ENCODE measurements around the gene PSMD14.
"Not testable (repeated sequence)": the region's sequence is repeated elsewhere in the genome, so short reads cannot be mapped to it uniquely, and the experiment has no call there.

Gene PSMD14

DNA sequence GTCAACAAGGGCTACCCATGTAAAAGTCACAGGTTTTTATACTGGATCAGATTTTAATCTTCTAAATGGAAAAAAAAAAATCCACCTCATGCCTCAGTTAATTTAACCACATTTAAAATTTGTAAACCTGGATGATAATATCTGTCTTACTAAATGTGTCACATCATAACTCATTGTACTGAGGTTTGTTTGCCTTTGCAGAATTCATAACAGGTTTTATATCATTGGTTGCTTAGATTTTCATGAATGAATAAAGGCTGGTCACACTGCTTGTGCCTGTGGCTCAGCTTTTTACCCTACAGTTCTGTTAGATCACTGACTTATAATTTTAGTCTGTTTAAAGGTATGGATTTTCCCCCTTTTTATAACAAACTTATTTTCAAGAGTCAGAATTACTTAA, 48.9 kb downstream of the PSMD14 start:
- DNase-seq (ENCODE audit: low read depth, low spot score): no peak
- TF ChIP-seq SUZ12 (IDR thresholded peaks at IDR 0.05; ENCODE audit: extremely low read depth, insufficient read depth, insufficient read length): no peak
- TF ChIP-seq YY1 (IDR thresholded peaks at IDR 0.05; ENCODE audit: insufficient read depth, insufficient read length): no peak
- no peak for TF ChIP-seq ZNF274 (IDR thresholded peaks at IDR 0.05; ENCODE audit: low read depth, low read length)
- Histone ChIP-seq H3K9ac (ENCODE audit: insufficient read length, low read depth) (no peak overlapping the region), H3K36me3 (ENCODE audit: insufficient read depth, insufficient read length, low read length) (no peaks in the 10 kb centered on the region), H3K4me1 (ENCODE audit: insufficient read depth, insufficient read length) (no peaks in the 10 kb centered on the region), H3K4me3 (ENCODE audit: insufficient read length, low read depth) (no peak overlapping the region), H3K9me3 (ENCODE audit: insufficient read depth, low read length) (peaks cover 15% of the 10 kb centered on the region), H3K27me3 (ENCODE audit: insufficient read depth, insufficient read length) (no peaks in the 10 kb centered on the region)

DNA sequence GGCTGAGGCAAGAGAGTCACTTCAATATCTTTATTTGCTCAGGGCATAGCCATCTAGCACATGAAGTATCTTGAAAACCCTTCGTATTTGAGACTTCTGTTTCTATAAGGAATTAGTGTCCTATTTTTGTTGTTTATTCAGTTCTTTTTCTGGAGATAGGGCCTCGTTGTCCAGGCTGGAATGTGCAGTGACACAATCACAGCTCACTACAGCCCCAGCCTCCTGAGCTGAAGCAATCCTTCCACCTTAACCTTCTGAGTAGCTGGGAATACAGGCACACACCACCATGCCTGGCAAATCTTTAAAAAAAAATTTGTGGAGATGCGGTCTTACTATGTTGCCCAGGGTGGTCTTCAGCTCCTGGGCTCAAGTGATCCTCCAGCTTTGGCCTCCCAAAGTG, 50.6 kb downstream of the PSMD14 start:
- peaks cover 7% of the 10 kb centered on the region for H3K36me3 ChIP-seq (ENCODE audit: insufficient read depth, insufficient read length, low read length)
- H3K9ac ChIP-seq (ENCODE audit: insufficient read length, low read depth): no peak overlapping the region
- H3K4me3 ChIP-seq (ENCODE audit: insufficient read length, low read depth): no peak overlapping the region
- H3K4me1 ChIP-seq (ENCODE audit: insufficient read depth, insufficient read length): no peaks in the 10 kb centered on the region
- H3K27me3 ChIP-seq (ENCODE audit: insufficient read depth, insufficient read length): no peaks in the 10 kb centered on the region
- DNase-seq (ENCODE audit: low read depth, low spot score): no peak
- TF ChIP-seq YY1 (IDR thresholded peaks at IDR 0.05; ENCODE audit: insufficient read depth, insufficient read length) (no peak), ZNF274 (IDR thresholded peaks at IDR 0.05; ENCODE audit: low read depth, low read length) (no peak), SUZ12 (IDR thresholded peaks at IDR 0.05; ENCODE audit: extremely low read depth, insufficient read depth, insufficient read length) (no peak)
- H3K9me3 ChIP-seq (ENCODE audit: insufficient read depth, low read length): peaks cover 26% of the 10 kb centered on the region

DNA sequence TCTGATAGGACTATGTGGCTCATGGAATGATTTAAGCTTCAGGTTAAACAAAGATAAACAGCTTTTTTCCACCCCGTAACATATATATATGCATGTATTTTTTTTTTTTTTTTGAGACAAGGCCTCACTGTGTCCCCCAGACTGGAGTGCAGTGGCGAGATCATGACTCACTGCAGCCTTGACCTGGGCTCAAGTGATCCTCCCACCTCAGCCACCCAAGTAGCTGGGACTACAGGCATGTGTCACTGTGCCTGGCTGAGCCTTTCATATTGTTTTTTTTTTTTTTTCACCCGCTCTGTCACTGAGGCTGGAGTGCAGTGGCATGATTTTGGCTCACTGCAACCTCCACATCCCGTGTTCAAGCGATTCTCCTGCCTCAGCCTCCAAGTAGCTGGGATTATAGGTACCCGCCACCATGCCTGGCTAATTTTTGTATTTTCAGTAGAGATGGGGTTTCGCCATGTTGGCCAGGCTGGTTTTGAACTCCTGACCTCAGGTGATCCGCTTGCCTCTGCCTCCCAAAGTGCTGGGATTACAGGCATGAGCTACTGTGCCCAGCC, 52.0 kb downstream of the PSMD14 start:
- not testable (repeated sequence) for H3K4me1 ChIP-seq (ENCODE audit: insufficient read depth, insufficient read length); DNase-seq (ENCODE audit: low read depth, low spot score)
- H3K9me3 ChIP-seq (ENCODE audit: insufficient read depth, low read length): peaks cover 26% of the 10 kb centered on the region

DNA sequence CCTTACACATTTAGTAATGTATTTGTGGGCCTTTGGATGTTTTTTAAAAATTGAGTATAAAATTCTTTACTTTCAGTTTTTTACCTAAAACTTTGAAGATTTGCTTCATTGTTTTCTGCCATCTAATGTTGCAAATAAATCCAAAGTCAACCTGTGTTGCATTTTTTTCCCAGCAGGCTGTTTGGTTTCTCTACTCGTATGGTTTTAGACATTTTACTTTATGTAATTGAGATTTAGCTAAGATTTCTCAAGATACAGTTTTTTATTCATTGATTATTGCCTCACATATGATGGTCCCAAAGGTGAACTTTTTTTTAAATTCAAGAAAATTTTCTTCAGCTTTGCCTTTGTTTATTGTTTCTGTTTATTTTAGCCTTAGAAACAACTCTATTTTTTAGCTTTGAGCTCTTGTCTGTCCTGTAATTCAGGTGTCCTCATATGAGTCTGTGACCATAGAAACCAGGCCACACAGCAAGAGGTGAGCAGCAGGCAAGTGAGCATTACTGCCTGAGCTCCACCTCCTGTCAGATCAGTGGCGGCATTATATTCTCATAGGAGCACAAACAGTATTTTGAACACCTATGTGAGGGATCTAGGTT, 54.4 kb downstream of the PSMD14 start:
- Histone ChIP-seq H3K9ac (ENCODE audit: insufficient read length, low read depth) (no peak overlapping the region), H3K4me3 (ENCODE audit: insufficient read length, low read depth) (no peak overlapping the region), H3K27me3 (ENCODE audit: insufficient read depth, insufficient read length) (no peaks in the 10 kb centered on the region), H3K4me1 (ENCODE audit: insufficient read depth, insufficient read length) (peaks cover 2% of the 10 kb centered on the region), H3K9me3 (ENCODE audit: insufficient read depth, low read length) (peaks cover 26% of the 10 kb centered on the region), H3K36me3 (ENCODE audit: insufficient read depth, insufficient read length, low read length) (peaks cover 12% of the 10 kb centered on the region)
- TF ChIP-seq SUZ12 (IDR thresholded peaks at IDR 0.05; ENCODE audit: extremely low read depth, insufficient read depth, insufficient read length) (no peak), ZNF274 (IDR thresholded peaks at IDR 0.05; ENCODE audit: low read depth, low read length) (no peak), YY1 (IDR thresholded peaks at IDR 0.05; ENCODE audit: insufficient read depth, insufficient read length) (no peak)
- no peak for DNase-seq (ENCODE audit: low read depth, low spot score)

More for the DNA sequence above, 52.0 kb downstream of the PSMD14 start:
- not testable (repeated sequence) for H3K9ac ChIP-seq (ENCODE audit: insufficient read length, low read depth); H3K27me3 ChIP-seq (ENCODE audit: insufficient read depth, insufficient read length); H3K36me3 ChIP-seq (ENCODE audit: insufficient read depth, insufficient read length, low read length); H3K4me3 ChIP-seq (ENCODE audit: insufficient read length, low read depth)

DNA sequence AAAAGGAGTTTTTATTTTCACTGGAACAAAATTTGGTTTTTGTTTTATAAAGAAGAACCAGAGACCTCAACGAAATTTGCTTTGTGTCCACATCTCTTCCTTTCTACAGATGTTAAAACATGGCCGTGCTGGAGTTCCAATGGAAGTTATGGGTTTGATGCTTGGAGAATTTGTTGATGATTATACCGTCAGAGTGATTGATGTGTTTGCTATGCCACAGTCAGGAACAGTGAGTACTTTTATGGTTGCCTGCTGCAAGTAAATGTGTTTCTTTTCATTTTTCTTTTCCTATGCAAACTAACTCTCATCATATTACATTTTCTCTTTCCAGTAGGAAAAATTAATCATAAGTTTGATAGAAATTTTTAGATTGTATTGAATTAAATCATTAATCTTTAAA, 59.5 kb downstream of the PSMD14 start:
- TF ChIP-seq ZNF274 (IDR thresholded peaks at IDR 0.05; ENCODE audit: low read depth, low read length) (no peak), SUZ12 (IDR thresholded peaks at IDR 0.05; ENCODE audit: extremely low read depth, insufficient read depth, insufficient read length) (no peak), YY1 (IDR thresholded peaks at IDR 0.05; ENCODE audit: insufficient read depth, insufficient read length) (no peak)
- no peak for DNase-seq (ENCODE audit: low read depth, low spot score)
- H3K9me3 ChIP-seq (ENCODE audit: insufficient read depth, low read length): peaks cover 5% of the 10 kb centered on the region
- no peaks in the 10 kb centered on the region for H3K27me3 ChIP-seq (ENCODE audit: insufficient read depth, insufficient read length)
- H3K9ac ChIP-seq (ENCODE audit: insufficient read length, low read depth): no peak overlapping the region
- H3K4me3 ChIP-seq (ENCODE audit: insufficient read length, low read depth): no peak overlapping the region
- peaks cover 2% of the 10 kb centered on the region for H3K4me1 ChIP-seq (ENCODE audit: insufficient read depth, insufficient read length)
- peaks cover 47% of the 10 kb centered on the region for H3K36me3 ChIP-seq (ENCODE audit: insufficient read depth, insufficient read length, low read length)

DNA sequence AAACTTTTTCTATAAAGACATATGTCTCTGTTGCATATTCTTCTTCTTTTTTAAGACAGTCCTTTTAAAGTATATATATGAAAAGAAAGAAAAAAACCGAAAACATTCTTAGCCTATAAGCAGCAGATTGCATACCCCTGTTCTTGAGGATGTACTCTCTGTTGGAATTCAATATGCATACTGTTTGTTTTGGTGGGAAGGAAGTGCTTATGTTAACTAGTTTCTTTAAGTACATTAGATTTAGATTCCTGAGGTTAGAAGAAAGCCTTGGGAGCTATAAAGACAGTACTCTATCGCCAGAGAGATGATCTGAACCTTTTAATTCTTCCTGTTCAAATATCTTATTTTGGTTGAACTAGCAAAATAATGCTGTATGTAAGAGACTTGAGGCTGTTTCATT, 61.1 kb downstream of the PSMD14 start:
- H3K27me3 ChIP-seq (ENCODE audit: insufficient read depth, insufficient read length): no peaks in the 10 kb centered on the region
- H3K36me3 ChIP-seq (ENCODE audit: insufficient read depth, insufficient read length, low read length): peaks cover 46% of the 10 kb centered on the region
- H3K4me3 ChIP-seq (ENCODE audit: insufficient read length, low read depth): no peak overlapping the region
- H3K9me3 ChIP-seq (ENCODE audit: insufficient read depth, low read length): no peaks in the 10 kb centered on the region
- DNase-seq (ENCODE audit: low read depth, low spot score): peak; percentile 23
- TF ChIP-seq YY1 (IDR thresholded peaks at IDR 0.05; ENCODE audit: insufficient read depth, insufficient read length): no peak
- no peak for TF ChIP-seq SUZ12 (IDR thresholded peaks at IDR 0.05; ENCODE audit: extremely low read depth, insufficient read depth, insufficient read length)
- TF ChIP-seq ZNF274 (IDR thresholded peaks at IDR 0.05; ENCODE audit: low read depth, low read length): no peak
- H3K9ac ChIP-seq (ENCODE audit: insufficient read length, low read depth): no peak overlapping the region
- H3K4me1 ChIP-seq (ENCODE audit: insufficient read depth, insufficient read length): no peaks in the 10 kb centered on the region

DNA sequence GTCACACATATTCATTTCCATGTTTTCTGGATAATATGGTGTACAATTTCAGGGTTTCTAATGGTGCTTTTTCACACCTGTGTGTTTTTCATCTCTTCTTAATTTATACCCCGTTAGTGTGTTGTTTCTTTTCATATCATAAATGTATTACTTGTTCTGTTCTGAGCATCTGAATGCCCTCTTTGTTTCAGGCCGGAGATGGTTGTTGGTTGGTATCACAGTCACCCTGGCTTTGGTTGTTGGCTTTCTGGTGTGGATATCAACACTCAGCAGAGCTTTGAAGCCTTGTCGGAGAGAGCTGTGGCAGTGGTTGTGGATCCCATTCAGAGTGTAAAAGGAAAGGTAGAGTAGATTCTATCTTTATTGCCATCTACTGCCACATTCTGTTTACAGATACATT, 62.8 kb downstream of the PSMD14 start:
- Histone ChIP-seq H3K27me3 (ENCODE audit: insufficient read depth, insufficient read length) (no peaks in the 10 kb centered on the region), H3K36me3 (ENCODE audit: insufficient read depth, insufficient read length, low read length) (peaks cover 46% of the 10 kb centered on the region), H3K4me1 (ENCODE audit: insufficient read depth, insufficient read length) (no peaks in the 10 kb centered on the region), H3K9me3 (ENCODE audit: insufficient read depth, low read length) (no peaks in the 10 kb centered on the region), H3K4me3 (ENCODE audit: insufficient read length, low read depth) (no peak overlapping the region), H3K9ac (ENCODE audit: insufficient read length, low read depth) (no peak overlapping the region)
- DNase-seq (ENCODE audit: low read depth, low spot score): no peak
- TF ChIP-seq ZNF274 (IDR thresholded peaks at IDR 0.05; ENCODE audit: low read depth, low read length) (no peak), SUZ12 (IDR thresholded peaks at IDR 0.05; ENCODE audit: extremely low read depth, insufficient read depth, insufficient read length) (no peak), YY1 (IDR thresholded peaks at IDR 0.05; ENCODE audit: insufficient read depth, insufficient read length) (no peak)

All from NT2/D1 (cell line).